T-helper 1 cell treated with Interleukin-12 subunit alpha and Interleukin-12 subunit beta and Interleukin-4 antibody, amounts not matched to agents 30 μg/mL and 1 μg/mL, for 36 hours (primary cell): Measurements from ENCODE around the gene MAPK11.

ENCODE experiments used
- H3K27ac Mint-ChIP-seq: one replicate; pipeline ENCODE4 v1.8.0; 2021; ENCODE audit warnings: mild to moderate bottlenecking, mixed read lengths
- H3K27me3 Mint-ChIP-seq: one replicate; pipeline ENCODE4 v1.8.0; 2021; ENCODE audit warnings: low read depth, mixed read lengths
- H3K36me3 Mint-ChIP-seq: one replicate; pipeline ENCODE4 v1.8.0; 2021; ENCODE audit warnings: low read depth, mixed read lengths
- H3K4me1 Mint-ChIP-seq: one replicate; pipeline ENCODE4 v1.8.0; 2021; ENCODE audit warnings: low read depth, mixed read lengths
- H3K4me3 Mint-ChIP-seq: one replicate; pipeline ENCODE4 v1.8.0; 2021; ENCODE audit warnings: mild to moderate bottlenecking, moderate library complexity, mixed read lengths
- H3K9me3 Mint-ChIP-seq: one replicate; pipeline ENCODE4 v1.8.0; 2021; ENCODE audit warnings: mixed read lengths

The MAPK11 gene

DNA sequence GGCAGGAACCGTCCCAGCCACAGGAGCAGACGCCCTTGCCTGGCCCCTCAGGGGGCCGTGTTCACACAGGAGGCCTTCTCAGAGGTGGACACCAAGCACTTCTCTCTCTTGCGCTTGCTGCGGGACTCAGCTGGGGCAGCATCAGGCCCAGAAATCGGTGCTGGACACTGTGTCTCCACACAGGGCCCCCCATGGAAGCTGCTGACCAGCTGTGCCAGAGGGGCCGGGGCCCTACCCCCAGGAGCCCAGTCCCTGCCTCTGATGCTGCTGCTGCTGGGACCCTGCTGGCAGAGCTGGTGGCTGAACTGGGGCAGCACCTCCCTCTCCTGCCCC is 33.3 kb upstream of the MAPK11 start:
- no peak overlapping the region for H3K4me3 Mint-ChIP-seq
- H3K27me3 Mint-ChIP-seq, result peaks cover 22% of the 10 kb centered on the region
- no peaks in the 10 kb centered on the region for H3K9me3 Mint-ChIP-seq
- H3K27ac Mint-ChIP-seq, result no peak overlapping the region
- H3K4me1 Mint-ChIP-seq, result peaks cover 6% of the 10 kb centered on the region
- H3K36me3 Mint-ChIP-seq, result no peaks in the 10 kb centered on the region

GRCh38 chr22:50302564-50302963 is 32.4 kb upstream of the MAPK11 start:
- peaks cover 6% of the 10 kb centered on the region for H3K4me1 Mint-ChIP-seq
- H3K4me3 Mint-ChIP-seq, result no peak overlapping the region
- H3K27ac Mint-ChIP-seq, result no peak overlapping the region
- no peaks in the 10 kb centered on the region for H3K9me3 Mint-ChIP-seq
- H3K27me3 Mint-ChIP-seq, result peaks cover 21% of the 10 kb centered on the region
- no peaks in the 10 kb centered on the region for H3K36me3 Mint-ChIP-seq

DNA sequence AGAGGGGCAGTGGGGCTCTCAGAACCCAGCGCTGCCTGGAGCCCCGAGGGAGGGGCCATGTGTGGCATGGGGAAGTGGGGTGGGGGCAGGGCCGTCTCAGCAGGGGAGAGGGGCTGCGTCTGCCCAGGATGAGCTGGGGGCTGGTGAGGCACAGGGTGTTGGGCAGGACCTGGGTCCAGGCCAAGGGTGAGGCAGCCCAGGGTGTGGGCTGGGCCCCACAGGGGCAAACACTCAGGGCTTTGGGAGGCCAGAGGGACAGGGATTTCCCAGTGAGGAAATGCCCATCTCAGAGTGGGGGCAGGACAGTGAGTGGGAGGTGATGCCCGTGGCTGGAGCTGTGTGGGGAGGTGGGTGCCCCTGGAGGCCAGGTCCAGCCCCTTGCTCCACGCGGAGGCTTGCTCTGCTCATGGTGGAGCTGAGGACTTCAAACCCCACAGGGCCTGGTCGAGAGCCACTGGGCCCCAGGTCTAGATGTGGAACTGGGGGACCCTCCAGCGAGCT is 31.9 kb upstream of the MAPK11 start:
- Mint-ChIP-seq H3K27ac (no peak overlapping the region), H3K9me3 (no peaks in the 10 kb centered on the region), H3K4me3 (no peak overlapping the region), H3K36me3 (no peaks in the 10 kb centered on the region), H3K27me3 (peaks cover 21% of the 10 kb centered on the region), H3K4me1 (peaks cover 6% of the 10 kb centered on the region)

- Mint-ChIP-seq H3K4me1 (peaks cover 6% of the 10 kb centered on the region), H3K27ac (no peak overlapping the region), H3K36me3 (no peaks in the 10 kb centered on the region), H3K4me3 (no peak overlapping the region), H3K27me3 (peaks cover 21% of the 10 kb centered on the region), H3K9me3 (no peaks in the 10 kb centered on the region)
These were observed 31.4 kb upstream of the MAPK11 start for GRCh38 chr22:50301581-50301991.

GRCh38 chr22:50300620-50301257 is 30.6 kb upstream of the MAPK11 start:
- H3K27me3 Mint-ChIP-seq, result peaks cover 15% of the 10 kb centered on the region
- no peaks in the 10 kb centered on the region for H3K9me3 Mint-ChIP-seq
- no peak overlapping the region for H3K4me3 Mint-ChIP-seq
- no peaks in the 10 kb centered on the region for H3K36me3 Mint-ChIP-seq
- H3K4me1 Mint-ChIP-seq, result peaks cover 2% of the 10 kb centered on the region
- H3K27ac Mint-ChIP-seq, result no peak overlapping the region

- Mint-ChIP-seq H3K4me3 (no peak overlapping the region), H3K27ac (no peak overlapping the region), H3K4me1 (peaks cover 2% of the 10 kb centered on the region), H3K9me3 (no peaks in the 10 kb centered on the region), H3K27me3 (peaks cover 16% of the 10 kb centered on the region), H3K36me3 (no peaks in the 10 kb centered on the region)
These were observed 29.8 kb upstream of the MAPK11 start for GRCh38 chr22:50299785-50300619.

- Mint-ChIP-seq H3K27ac (no peak overlapping the region), H3K9me3 (no peaks in the 10 kb centered on the region), H3K4me1 (no peaks in the 10 kb centered on the region), H3K4me3 (no peak overlapping the region), H3K36me3 (no peaks in the 10 kb centered on the region), H3K27me3 (peaks cover 16% of the 10 kb centered on the region)
These were observed 29.0 kb upstream of the MAPK11 start for GRCh38 chr22:50298937-50299784.

GRCh38 chr22:50298266-50298637 is 28.1 kb upstream of the MAPK11 start:
- Mint-ChIP-seq H3K4me1 (no peaks in the 10 kb centered on the region), H3K9me3 (no peaks in the 10 kb centered on the region), H3K27ac (no peak overlapping the region), H3K36me3 (no peaks in the 10 kb centered on the region), H3K27me3 (peaks cover 16% of the 10 kb centered on the region), H3K4me3 (no peak overlapping the region)

GRCh38 chr22:50297510-50298265 is 27.5 kb upstream of the MAPK11 start:
- Mint-ChIP-seq H3K4me1 (peaks cover 3% of the 10 kb centered on the region), H3K36me3 (peaks cover 1% of the 10 kb centered on the region), H3K4me3 (no peak overlapping the region), H3K27me3 (peaks cover 20% of the 10 kb centered on the region), H3K27ac (no peak overlapping the region), H3K9me3 (no peaks in the 10 kb centered on the region)

- H3K27me3 Mint-ChIP-seq, result peaks cover 28% of the 10 kb centered on the region
- no peak overlapping the region for H3K4me3 Mint-ChIP-seq
- H3K27ac Mint-ChIP-seq, result no peak overlapping the region
- H3K4me1 Mint-ChIP-seq, result peaks cover 7% of the 10 kb centered on the region
- peaks cover 4% of the 10 kb centered on the region for H3K36me3 Mint-ChIP-seq
- H3K9me3 Mint-ChIP-seq, result no peaks in the 10 kb centered on the region
These were observed 26.7 kb upstream of the MAPK11 start for GRCh38 chr22:50296658-50297490.

DNA sequence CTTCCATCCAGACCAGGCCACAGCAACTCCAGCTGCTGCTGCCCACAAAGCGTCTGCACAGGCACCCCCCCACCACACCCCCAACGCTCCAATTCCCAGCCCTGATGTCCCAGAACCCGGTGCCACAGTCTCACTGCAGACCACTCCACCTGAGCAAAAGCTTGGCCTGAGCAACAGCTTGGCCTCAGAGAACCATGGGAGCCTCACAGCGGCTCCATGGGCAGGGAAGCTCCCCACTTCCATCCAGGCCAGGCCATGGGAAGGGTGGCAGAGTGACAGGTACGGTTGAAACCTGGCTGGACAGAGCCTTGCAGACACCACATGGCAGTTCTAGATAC is 24.1 kb upstream of the MAPK11 start:
- Mint-ChIP-seq H3K27ac (no peak overlapping the region), H3K4me3 (no peak overlapping the region), H3K36me3 (peaks cover 4% of the 10 kb centered on the region), H3K27me3 (peaks cover 24% of the 10 kb centered on the region), H3K9me3 (no peaks in the 10 kb centered on the region), H3K4me1 (peaks cover 7% of the 10 kb centered on the region)

DNA sequence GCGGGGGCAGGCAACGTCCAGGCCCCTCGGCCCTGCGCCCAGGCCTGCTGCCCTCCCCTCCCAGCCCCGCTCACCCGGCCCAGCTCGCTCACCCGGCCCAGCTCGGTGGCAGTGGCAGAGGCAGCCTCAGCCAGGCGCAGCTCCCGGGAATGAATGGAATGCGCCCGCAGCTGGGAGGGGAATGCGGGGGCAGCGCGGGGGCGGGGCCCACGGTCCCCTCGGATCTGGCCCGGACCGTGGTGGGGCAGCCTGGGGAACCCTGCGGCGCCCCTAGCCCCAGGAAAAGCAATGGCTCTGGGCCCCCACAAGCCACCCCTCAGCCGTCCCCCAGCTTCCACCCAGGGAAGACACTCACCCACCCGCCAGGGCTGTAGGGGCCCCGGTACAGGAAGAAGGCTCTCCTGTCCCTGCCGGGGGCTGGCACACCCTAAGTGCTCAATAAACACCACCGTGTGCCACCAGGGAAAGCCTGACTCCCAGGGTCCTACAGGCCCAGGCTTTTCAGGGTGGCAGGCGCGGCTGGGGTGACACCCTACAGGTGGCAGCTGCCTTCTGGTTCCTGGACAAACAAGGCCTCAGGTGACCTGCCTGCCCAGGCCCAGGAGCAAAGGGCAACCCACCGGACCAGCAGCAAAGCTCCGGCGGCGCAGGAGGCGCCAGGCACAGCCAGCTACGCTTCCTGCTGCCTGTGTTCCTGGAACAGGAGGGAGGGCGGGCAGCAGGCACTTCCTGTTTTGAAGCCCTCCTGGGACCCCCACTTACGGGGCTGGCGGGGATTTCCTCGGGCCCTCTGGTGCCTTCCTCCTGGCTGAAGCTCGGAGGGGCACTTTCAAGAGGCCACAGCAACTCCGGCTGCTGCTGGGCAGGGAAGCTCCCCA is 23.5 kb upstream of the MAPK11 start:
- Mint-ChIP-seq H3K27ac (no peak overlapping the region), H3K4me3 (no peak overlapping the region), H3K4me1 (peaks cover 7% of the 10 kb centered on the region), H3K27me3 (peaks cover 21% of the 10 kb centered on the region), H3K9me3 (no peaks in the 10 kb centered on the region), H3K36me3 (peaks cover 4% of the 10 kb centered on the region)
